ENCODE data around the gene CARMIL1. TPM values are rescaled to one million over a fixed set of nuclear protein-coding genes. Genes with fewer than 3 reads are reported as not detected.

CARMIL1 gene
- total RNA-seq, 1 experiment from 2014 or later, result 23.6 TPM

GRCh38 chr6:25392372-25392771 lies 113.2 kb downstream of the CARMIL1 start:
- Histone ChIP-seq H2BK20ac (ENCODE audit: low read depth, low read length, poor library complexity, severe bottlenecking) (no peak overlapping the region), H4K20me1 (ENCODE audit: control insufficient read depth, insufficient read depth, insufficient read length) (no peaks in the 10 kb centered on the region), H3T11ph (ENCODE audit: low read length) (no peak overlapping the region), H2BK12ac (ENCODE audit: insufficient read length, low read depth, low read length) (no peak overlapping the region), H3K14ac (ENCODE audit: insufficient read depth, low read length) (no peak overlapping the region), H2AFZ (ENCODE audit: low read length) (no peak overlapping the region), H3K27me3 (ENCODE audit: insufficient read depth, low read length) (no peaks in the 10 kb centered on the region), H2BK5ac (ENCODE audit: insufficient read length, low read length) (no peak overlapping the region), H3K4me2 (ENCODE audit: insufficient read depth, insufficient read length, low read length) (no peak overlapping the region), H3K27ac (ENCODE audit: insufficient read length, low read depth, low read length) (no peak overlapping the region), H3K9ac (ENCODE audit: extremely low read depth, insufficient read length, low read length) (no peak overlapping the region), H3K79me2 (ENCODE audit: insufficient read depth, low read length) (peaks cover 2% of the 10 kb centered on the region; the same call in 1 of the 2 replicates), H4K5ac (ENCODE audit: insufficient read length, low read depth, low read length) (no peak overlapping the region), H3K23me2 (ENCODE audit: insufficient read length, low read depth, low read length, poor library complexity, severe bottlenecking) (no peaks in the 10 kb centered on the region), H4K8ac (replicated peaks; ENCODE audit: insufficient read length, low read depth, low read length) (no peak overlapping the region), H3K18ac (ENCODE audit: insufficient read length, low read depth, low read length) (no peak overlapping the region), H2BK15ac (ENCODE audit: low read depth, low read length) (no peak overlapping the region), H3K79me1 (ENCODE audit: insufficient read depth, low read depth, low read length, poor library complexity, severe bottlenecking) (peaks cover 7% of the 10 kb centered on the region), H3K4me1 (ENCODE audit: insufficient read depth, low read length) (peaks cover 2% of the 10 kb centered on the region), H4K91ac (ENCODE audit: insufficient read length, low read depth, low read length) (no peak overlapping the region), H3K9me3 (ENCODE audit: control insufficient read depth, low read depth, low read length) (no peaks in the 10 kb centered on the region), H3K23ac (ENCODE audit: insufficient read length, low read depth, low read length) (no peak overlapping the region), H3K4ac (ENCODE audit: low read depth, low read length) (no peak overlapping the region), H3K56ac (ENCODE audit: insufficient read length, low read depth, low read length) (no peak overlapping the region), H2BK120ac (ENCODE audit: low read depth, low read length, poor library complexity, severe bottlenecking) (no peak overlapping the region), H2AK5ac (ENCODE audit: insufficient read length, low read length) (no peak overlapping the region)
- no CpG with 5 or more reads among the region's 2 CpGs for WGBS (ENCODE audit: extremely low coverage, insufficient read length, low lambda C conversion rate)
- Mint-ChIP-seq H3K4me1 (peaks cover 11 to 19% of the 10 kb centered on the region in 2 experiments), H3K36me3 (ENCODE audit: insufficient read depth in 1 of 3, low read depth in 3 of 3) (no peaks in the 10 kb centered on the region), H3K9me3 (no peaks in the 10 kb centered on the region), H3K27me3 (ENCODE audit: low read depth) (no peaks in the 10 kb centered on the region), H3K4me3 (no peak overlapping the region), H3K27ac (no peak overlapping the region)
- TF ChIP-seq, protein P1, sequence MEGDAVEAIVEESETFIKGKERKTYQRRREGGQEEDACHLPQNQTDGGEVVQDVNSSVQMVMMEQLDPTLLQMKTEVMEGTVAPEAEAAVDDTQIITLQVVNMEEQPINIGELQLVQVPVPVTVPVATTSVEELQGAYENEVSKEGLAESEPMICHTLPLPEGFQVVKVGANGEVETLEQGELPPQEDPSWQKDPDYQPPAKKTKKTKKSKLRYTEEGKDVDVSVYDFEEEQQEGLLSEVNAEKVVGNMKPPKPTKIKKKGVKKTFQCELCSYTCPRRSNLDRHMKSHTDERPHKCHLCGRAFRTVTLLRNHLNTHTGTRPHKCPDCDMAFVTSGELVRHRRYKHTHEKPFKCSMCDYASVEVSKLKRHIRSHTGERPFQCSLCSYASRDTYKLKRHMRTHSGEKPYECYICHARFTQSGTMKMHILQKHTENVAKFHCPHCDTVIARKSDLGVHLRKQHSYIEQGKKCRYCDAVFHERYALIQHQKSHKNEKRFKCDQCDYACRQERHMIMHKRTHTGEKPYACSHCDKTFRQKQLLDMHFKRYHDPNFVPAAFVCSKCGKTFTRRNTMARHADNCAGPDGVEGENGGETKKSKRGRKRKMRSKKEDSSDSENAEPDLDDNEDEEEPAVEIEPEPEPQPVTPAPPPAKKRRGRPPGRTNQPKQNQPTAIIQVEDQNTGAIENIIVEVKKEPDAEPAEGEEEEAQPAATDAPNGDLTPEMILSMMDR (conservative IDR thresholded peaks at IDR 0.05), result no peak
- no peak for DNase-seq

Measured in H9 (cell line).